ENCODE data around the gene SVIL.
"Not testable (repeated sequence)": the region's sequence is repeated elsewhere in the genome, so short reads cannot be mapped to it uniquely, and the experiment has no call there.

Gene SVIL

GRCh38 chr10:29613196-29613595 lies 21.6 kb downstream of the SVIL start:
- H3K4me1 ChIP-seq (ENCODE audit: control insufficient read depth, insufficient read depth, low read length, unreplicated experiment): peaks cover 4% of the 10 kb centered on the region
- H3K4me3 ChIP-seq (ENCODE audit: low read depth, low read length): no peak overlapping the region
- peaks cover 21% of the 10 kb centered on the region for H3K79me2 ChIP-seq (ENCODE audit: control insufficient read depth, insufficient read depth, low read length, unreplicated experiment)
- H2AFZ ChIP-seq (ENCODE audit: low read length, unreplicated experiment): no peak overlapping the region
- no peaks in the 10 kb centered on the region for H3K27me3 ChIP-seq (ENCODE audit: insufficient read depth, low read length)
- H3K27ac ChIP-seq (ENCODE audit: low read depth, low read length): no peak overlapping the region
- H3K36me3 ChIP-seq (ENCODE audit: insufficient read depth, low read length): peaks cover 9% of the 10 kb centered on the region; the same call in 1 of the 2 replicates

GRCh38 chr10:29612657-29613056 lies 22.1 kb downstream of the SVIL start:
- H3K27me3 ChIP-seq (ENCODE audit: insufficient read depth, low read length): no peaks in the 10 kb centered on the region
- no peak overlapping the region for H3K27ac ChIP-seq (ENCODE audit: low read depth, low read length)
- H3K36me3 ChIP-seq (ENCODE audit: insufficient read depth, low read length): peaks cover 9% of the 10 kb centered on the region; the same call in 1 of the 2 replicates
- H3K4me3 ChIP-seq (ENCODE audit: low read depth, low read length): no peak overlapping the region
- H2AFZ ChIP-seq (ENCODE audit: low read length, unreplicated experiment): no peak overlapping the region
- peaks cover 16% of the 10 kb centered on the region for H3K79me2 ChIP-seq (ENCODE audit: control insufficient read depth, insufficient read depth, low read length, unreplicated experiment)
- no peaks in the 10 kb centered on the region for H3K4me1 ChIP-seq (ENCODE audit: control insufficient read depth, insufficient read depth, low read length, unreplicated experiment)

GRCh38 chr10:29611781-29612381 lies 22.9 kb downstream of the SVIL start:
- peaks cover 16% of the 10 kb centered on the region for H3K79me2 ChIP-seq (ENCODE audit: control insufficient read depth, insufficient read depth, low read length, unreplicated experiment)
- no peak overlapping the region for H3K4me3 ChIP-seq (ENCODE audit: low read depth, low read length)
- no peaks in the 10 kb centered on the region for H3K4me1 ChIP-seq (ENCODE audit: control insufficient read depth, insufficient read depth, low read length, unreplicated experiment)
- H3K36me3 ChIP-seq (ENCODE audit: insufficient read depth, low read length): peaks cover 9% of the 10 kb centered on the region; the same call in 1 of the 2 replicates
- no peak overlapping the region for H3K27ac ChIP-seq (ENCODE audit: low read depth, low read length)
- H2AFZ ChIP-seq (ENCODE audit: low read length, unreplicated experiment): no peak overlapping the region
- H3K27me3 ChIP-seq (ENCODE audit: insufficient read depth, low read length): no peaks in the 10 kb centered on the region

GRCh38 chr10:29610876-29611647 lies 23.7 kb downstream of the SVIL start:
- H3K4me1 ChIP-seq (ENCODE audit: control insufficient read depth, insufficient read depth, low read length, unreplicated experiment): no peaks in the 10 kb centered on the region
- H3K36me3 ChIP-seq (ENCODE audit: insufficient read depth, low read length): peaks cover 9% of the 10 kb centered on the region; the same call in 1 of the 2 replicates
- peaks cover 12% of the 10 kb centered on the region for H3K79me2 ChIP-seq (ENCODE audit: control insufficient read depth, insufficient read depth, low read length, unreplicated experiment)
- no peak overlapping the region for H3K4me3 ChIP-seq (ENCODE audit: low read depth, low read length)
- H3K27me3 ChIP-seq (ENCODE audit: insufficient read depth, low read length): no peaks in the 10 kb centered on the region
- H3K27ac ChIP-seq (ENCODE audit: low read depth, low read length): no peak overlapping the region
- H2AFZ ChIP-seq (ENCODE audit: low read length, unreplicated experiment): no peak overlapping the region

- peaks cover 11% of the 10 kb centered on the region for H3K79me2 ChIP-seq (ENCODE audit: control insufficient read depth, insufficient read depth, low read length, unreplicated experiment)
- H3K27ac ChIP-seq (ENCODE audit: low read depth, low read length); H3K36me3 ChIP-seq (ENCODE audit: insufficient read depth, low read length); H3K4me1 ChIP-seq (ENCODE audit: control insufficient read depth, insufficient read depth, low read length, unreplicated experiment); H3K4me3 ChIP-seq (ENCODE audit: low read depth, low read length); H3K27me3 ChIP-seq (ENCODE audit: insufficient read depth, low read length); H2AFZ ChIP-seq (ENCODE audit: low read length, unreplicated experiment): not testable (repeated sequence)
Observed at GRCh38 chr10:29610331-29610730, 24.4 kb downstream of the SVIL start.

- peaks cover 8% of the 10 kb centered on the region for H3K79me2 ChIP-seq (ENCODE audit: control insufficient read depth, insufficient read depth, low read length, unreplicated experiment)
- no peaks in the 10 kb centered on the region for H3K27me3 ChIP-seq (ENCODE audit: insufficient read depth, low read length)
- peaks cover 9% of the 10 kb centered on the region; the same call in 1 of the 2 replicates for H3K36me3 ChIP-seq (ENCODE audit: insufficient read depth, low read length)
- no peaks in the 10 kb centered on the region for H3K4me1 ChIP-seq (ENCODE audit: control insufficient read depth, insufficient read depth, low read length, unreplicated experiment)
- H3K4me3 ChIP-seq (ENCODE audit: low read depth, low read length): no peak overlapping the region
- H3K27ac ChIP-seq (ENCODE audit: low read depth, low read length): no peak overlapping the region
- no peak overlapping the region for H2AFZ ChIP-seq (ENCODE audit: low read length, unreplicated experiment)
Observed at GRCh38 chr10:29609696-29610095, 25.1 kb downstream of the SVIL start.

- Histone ChIP-seq H3K4me1 (ENCODE audit: control insufficient read depth, insufficient read depth, low read length, unreplicated experiment) (no peaks in the 10 kb centered on the region), H2AFZ (ENCODE audit: low read length, unreplicated experiment) (no peak overlapping the region), H3K27ac (ENCODE audit: low read depth, low read length) (no peak overlapping the region), H3K27me3 (ENCODE audit: insufficient read depth, low read length) (no peaks in the 10 kb centered on the region), H3K4me3 (ENCODE audit: low read depth, low read length) (no peak overlapping the region), H3K36me3 (ENCODE audit: insufficient read depth, low read length) (peaks cover 9% of the 10 kb centered on the region; the same call in 1 of the 2 replicates), H3K79me2 (ENCODE audit: control insufficient read depth, insufficient read depth, low read length, unreplicated experiment) (peaks cover 4% of the 10 kb centered on the region)
Observed at GRCh38 chr10:29608476-29609301, 26.1 kb downstream of the SVIL start.

- Histone ChIP-seq H3K4me3 (ENCODE audit: low read depth, low read length) (no peak overlapping the region), H3K4me1 (ENCODE audit: control insufficient read depth, insufficient read depth, low read length, unreplicated experiment) (no peaks in the 10 kb centered on the region), H3K27me3 (ENCODE audit: insufficient read depth, low read length) (no peaks in the 10 kb centered on the region), H3K36me3 (ENCODE audit: insufficient read depth, low read length) (peaks cover 9% of the 10 kb centered on the region; the same call in 1 of the 2 replicates), H3K79me2 (ENCODE audit: control insufficient read depth, insufficient read depth, low read length, unreplicated experiment) (no peaks in the 10 kb centered on the region), H2AFZ (ENCODE audit: low read length, unreplicated experiment) (no peak overlapping the region), H3K27ac (ENCODE audit: low read depth, low read length) (no peak overlapping the region)
Observed at GRCh38 chr10:29608062-29608461, 26.7 kb downstream of the SVIL start.

GRCh38 chr10:29607576-29607975 lies 27.2 kb downstream of the SVIL start:
- no peaks in the 10 kb centered on the region for H3K4me1 ChIP-seq (ENCODE audit: control insufficient read depth, insufficient read depth, low read length, unreplicated experiment)
- H2AFZ ChIP-seq (ENCODE audit: low read length, unreplicated experiment): no peak overlapping the region
- no peak overlapping the region for H3K27ac ChIP-seq (ENCODE audit: low read depth, low read length)
- H3K27me3 ChIP-seq (ENCODE audit: insufficient read depth, low read length): no peaks in the 10 kb centered on the region
- H3K79me2 ChIP-seq (ENCODE audit: control insufficient read depth, insufficient read depth, low read length, unreplicated experiment): no peaks in the 10 kb centered on the region
- peaks cover 9% of the 10 kb centered on the region; the same call in 1 of the 2 replicates for H3K36me3 ChIP-seq (ENCODE audit: insufficient read depth, low read length)
- H3K4me3 ChIP-seq (ENCODE audit: low read depth, low read length): no peak overlapping the region

GRCh38 chr10:29606693-29607092 lies 28.1 kb downstream of the SVIL start:
- not testable (repeated sequence) for H2AFZ ChIP-seq (ENCODE audit: low read length, unreplicated experiment); H3K27me3 ChIP-seq (ENCODE audit: insufficient read depth, low read length); H3K27ac ChIP-seq (ENCODE audit: low read depth, low read length); H3K36me3 ChIP-seq (ENCODE audit: insufficient read depth, low read length); H3K4me3 ChIP-seq (ENCODE audit: low read depth, low read length); H3K4me1 ChIP-seq (ENCODE audit: control insufficient read depth, insufficient read depth, low read length, unreplicated experiment); H3K79me2 ChIP-seq (ENCODE audit: control insufficient read depth, insufficient read depth, low read length, unreplicated experiment)

All from ACC112 (cell line).